ENCODE results near the gene QPCTL. TPM values are rescaled to one million over a fixed set of nuclear protein-coding genes. Genes with fewer than 3 reads are reported as not detected.

The QPCTL gene
- total and polyA plus RNA-seq, 10 of the 15 experiments (the other 5 are each of a cell fraction or from before 2014, with no cell fraction given): 1.1 to 22.6 (median 11.2) TPM

DNA sequence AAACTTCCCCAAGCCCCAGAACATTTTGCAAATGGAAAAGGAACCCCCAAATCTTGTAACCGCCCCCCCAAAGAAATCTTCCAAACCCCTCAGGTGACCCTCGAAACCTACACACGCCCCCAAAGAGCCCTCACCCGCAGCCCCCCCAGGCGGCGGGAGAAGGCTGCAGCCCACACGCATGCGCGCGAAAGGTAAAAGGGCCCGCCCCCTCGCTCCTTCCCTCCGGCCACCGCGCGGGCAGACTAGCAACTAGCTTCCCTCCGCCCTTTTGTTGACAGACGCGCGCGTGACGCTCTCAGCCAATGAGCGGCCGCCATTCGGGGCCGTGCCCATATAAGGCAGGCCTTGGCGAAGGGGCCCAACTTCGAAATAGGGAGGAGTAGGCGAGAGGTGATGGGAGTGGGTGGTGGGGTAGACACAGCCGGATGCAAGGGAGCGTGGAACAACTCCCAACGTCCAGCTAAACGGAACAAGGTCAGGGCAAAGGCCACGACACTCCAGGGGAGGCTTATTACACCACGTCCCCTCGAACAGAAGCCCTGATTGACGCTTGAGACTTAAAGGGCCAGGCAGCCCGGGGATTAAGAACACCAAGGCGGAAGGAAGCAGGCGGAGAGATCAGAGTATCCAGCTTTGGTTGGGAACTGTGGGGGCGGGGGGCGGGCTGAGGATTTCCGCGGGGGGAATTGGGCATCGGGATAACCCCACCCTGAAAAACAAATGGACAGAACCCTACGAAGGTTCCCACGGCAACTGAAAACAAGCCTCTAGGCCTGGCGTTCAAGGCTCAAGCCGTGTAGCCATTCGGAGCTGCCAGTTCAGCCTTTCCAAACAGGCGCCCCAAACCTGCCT, 24.9 kb downstream of the QPCTL start (continued):
- TF ChIP-seq, protein P1, sequence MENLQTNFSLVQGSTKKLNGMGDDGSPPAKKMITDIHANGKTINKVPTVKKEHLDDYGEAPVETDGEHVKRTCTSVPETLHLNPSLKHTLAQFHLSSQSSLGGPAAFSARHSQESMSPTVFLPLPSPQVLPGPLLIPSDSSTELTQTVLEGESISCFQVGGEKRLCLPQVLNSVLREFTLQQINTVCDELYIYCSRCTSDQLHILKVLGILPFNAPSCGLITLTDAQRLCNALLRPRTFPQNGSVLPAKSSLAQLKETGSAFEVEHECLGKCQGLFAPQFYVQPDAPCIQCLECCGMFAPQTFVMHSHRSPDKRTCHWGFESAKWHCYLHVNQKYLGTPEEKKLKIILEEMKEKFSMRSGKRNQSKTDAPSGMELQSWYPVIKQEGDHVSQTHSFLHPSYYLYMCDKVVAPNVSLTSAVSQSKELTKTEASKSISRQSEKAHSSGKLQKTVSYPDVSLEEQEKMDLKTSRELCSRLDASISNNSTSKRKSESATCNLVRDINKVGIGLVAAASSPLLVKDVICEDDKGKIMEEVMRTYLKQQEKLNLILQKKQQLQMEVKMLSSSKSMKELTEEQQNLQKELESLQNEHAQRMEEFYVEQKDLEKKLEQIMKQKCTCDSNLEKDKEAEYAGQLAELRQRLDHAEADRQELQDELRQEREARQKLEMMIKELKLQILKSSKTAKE (IDR thresholded peaks at IDR 0.05; ENCODE audit: low read depth, poor library complexity, severe bottlenecking): no peak
- TF ChIP-seq FOS (IDR thresholded peaks at IDR 0.05; ENCODE audit: borderline replicate concordance, extremely low read depth, insufficient read length) (peak; percentile 37), NR2C1 (IDR thresholded peaks at IDR 0.05) (peak; percentile 79), JUND (IDR thresholded peaks at IDR 0.05; ENCODE audit: low read depth, low read length) (0 out of 2 replicates have a peak, but pooled peaks have one; percentile 11), LARP7 (IDR thresholded peaks at IDR 0.05) (peak; percentile 11; the same call in 1 of the 2 replicates), GABPA (IDR thresholded peaks at IDR 0.05; ENCODE audit: low read depth) (no peak), RAD51 (IDR thresholded peaks at IDR 0.05) (peak; percentile 94), YBX1 (IDR thresholded peaks at IDR 0.05) (no peak), NFXL1 (IDR thresholded peaks at IDR 0.05; ENCODE audit: borderline replicate concordance) (no peak), PAX5 (IDR thresholded peaks at IDR 0.05; ENCODE audit: borderline replicate concordance, low read depth, low read length) (peak; percentile 76; the same call in 1 of the 2 replicates), ZNF207 (IDR thresholded peaks at IDR 0.05; ENCODE audit: borderline replicate concordance) (peak; percentile 61; the same call in 1 of the 2 replicates), POLR2AphosphoS2 (IDR thresholded peaks at IDR 0.05; ENCODE audit: low read depth, low read length) (peak; percentile 95), SREBF2 (IDR thresholded peaks at IDR 0.05; ENCODE audit: low read length) (no peak), NKRF (conservative IDR thresholded peaks at IDR 0.05) (no peak), JUNB (IDR thresholded peaks at IDR 0.05) (peak; percentile 100), PML (IDR thresholded peaks at IDR 0.05; ENCODE audit: low read length) (peak; percentile 58; the same call in 1 of the 2 replicates), NRF1 (conservative IDR thresholded peaks at IDR 0.05; ENCODE audit: low read depth, low read length) (peak; percentile 85), SPI1 (IDR thresholded peaks at IDR 0.05; ENCODE audit: borderline replicate concordance, insufficient read depth, low read depth, low read length) (0 out of 2 replicates have a peak, but pooled peaks have one; percentile 1), NFIC (IDR thresholded peaks at IDR 0.05; ENCODE audit: low read depth, low read length) (no peak; the same call in 1 of the 2 replicates), POLR2A (IDR thresholded peaks at IDR 0.05; ENCODE audit: low read depth, low read length) (peak; percentile 70), SUZ12 (IDR thresholded peaks at IDR 0.05; ENCODE audit: unreplicated experiment) (no peak), ZNF24 (IDR thresholded peaks at IDR 0.05) (no peak)
- TF ChIP-seq, protein P2, sequence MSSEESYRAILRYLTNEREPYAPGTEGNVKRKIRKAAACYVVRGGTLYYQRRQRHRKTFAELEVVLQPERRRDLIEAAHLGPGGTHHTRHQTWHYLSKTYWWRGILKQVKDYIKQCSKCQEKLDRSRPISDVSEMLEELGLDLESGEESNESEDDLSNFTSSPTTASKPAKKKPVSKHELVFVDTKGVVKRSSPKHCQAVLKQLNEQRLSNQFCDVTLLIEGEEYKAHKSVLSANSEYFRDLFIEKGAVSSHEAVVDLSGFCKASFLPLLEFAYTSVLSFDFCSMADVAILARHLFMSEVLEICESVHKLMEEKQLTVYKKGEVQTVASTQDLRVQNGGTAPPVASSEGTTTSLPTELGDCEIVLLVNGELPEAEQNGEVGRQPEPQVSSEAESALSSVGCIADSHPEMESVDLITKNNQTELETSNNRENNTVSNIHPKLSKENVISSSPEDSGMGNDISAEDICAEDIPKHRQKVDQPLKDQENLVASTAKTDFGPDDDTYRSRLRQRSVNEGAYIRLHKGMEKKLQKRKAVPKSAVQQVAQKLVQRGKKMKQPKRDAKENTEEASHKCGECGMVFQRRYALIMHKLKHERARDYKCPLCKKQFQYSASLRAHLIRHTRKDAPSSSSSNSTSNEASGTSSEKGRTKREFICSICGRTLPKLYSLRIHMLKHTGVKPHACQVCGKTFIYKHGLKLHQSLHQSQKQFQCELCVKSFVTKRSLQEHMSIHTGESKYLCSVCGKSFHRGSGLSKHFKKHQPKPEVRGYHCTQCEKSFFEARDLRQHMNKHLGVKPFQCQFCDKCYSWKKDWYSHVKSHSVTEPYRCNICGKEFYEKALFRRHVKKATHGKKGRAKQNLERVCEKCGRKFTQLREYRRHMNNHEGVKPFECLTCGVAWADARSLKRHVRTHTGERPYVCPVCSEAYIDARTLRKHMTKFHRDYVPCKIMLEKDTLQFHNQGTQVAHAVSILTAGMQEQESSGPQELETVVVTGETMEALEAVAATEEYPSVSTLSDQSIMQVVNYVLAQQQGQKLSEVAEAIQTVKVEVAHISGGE (CRISPR knock-in tag; IDR thresholded peaks at IDR 0.05): no peak
- TF ChIP-seq, protein P3, sequence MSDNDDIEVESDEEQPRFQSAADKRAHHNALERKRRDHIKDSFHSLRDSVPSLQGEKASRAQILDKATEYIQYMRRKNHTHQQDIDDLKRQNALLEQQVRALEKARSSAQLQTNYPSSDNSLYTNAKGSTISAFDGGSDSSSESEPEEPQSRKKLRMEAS (IDR thresholded peaks at IDR 0.05; ENCODE audit: low read depth, low read length): peak; percentile 90
